Measurements from ENCODE around the gene PTPRS.

GRCh38 chr19:5369304-5369703 lies 28.7 kb upstream of the PTPRS start:
- TF ChIP-seq CTCF (IDR thresholded peaks at IDR 0.05; ENCODE audit: insufficient read depth, low read length) (no peak), REST (IDR thresholded peaks at IDR 0.05; ENCODE audit: insufficient replicate concordance, low read depth) (no peak), POLR2AphosphoS5 (IDR thresholded peaks at IDR 0.05; ENCODE audit: low read depth) (no peak), SPI1 (IDR thresholded peaks at IDR 0.05; ENCODE audit: borderline replicate concordance, low read depth) (no peak)

All from HL-60 (cell line).